Measurements from ENCODE around the gene EML6. TPM values are rescaled to one million over a fixed set of nuclear protein-coding genes. Genes with fewer than 3 reads are reported as not detected.

Gene EML6
- total RNA-seq, 1 experiment from 2014 or later, result 15.7 TPM

GRCh38 chr2:54853616-54854310, 130.3 kb downstream of the EML6 start:
- Histone ChIP-seq H3K4me2 (ENCODE audit: low read length) (no peak overlapping the region), H3K9me3 (ENCODE audit: low read length) (no peaks in the 10 kb centered on the region), H3K27me3 (ENCODE audit: low read length) (no peaks in the 10 kb centered on the region), H3K36me3 (ENCODE audit: low read depth, low read length) (no peaks in the 10 kb centered on the region), H3K4me1 (ENCODE audit: insufficient read depth, low read length) (peaks cover 10% of the 10 kb centered on the region; the same call in 1 of the 2 replicates), H3K79me2 (ENCODE audit: low read length) (no peaks in the 10 kb centered on the region), H3F3A (ENCODE audit: low read length, unreplicated experiment) (no peaks in the 10 kb centered on the region), H4K20me1 (ENCODE audit: low read length) (no peaks in the 10 kb centered on the region), H3K9ac (ENCODE audit: low read length) (no peak overlapping the region), H3K9me2 (replicated peaks; ENCODE audit: low read length) (no peaks in the 10 kb centered on the region), H3K27ac (ENCODE audit: low read length) (no peak overlapping the region), H2AFZ (ENCODE audit: low read length) (no peak overlapping the region), H3K4me3 (ENCODE audit: low read length) (no peak overlapping the region)
- DNase-seq, result no peak
- no peak for ATAC-seq
- ChIA-PET POLR2A (ENCODE audit: unreplicated experiment) (interaction anchor here (0.6 kb wide), 1 partner anchor 8 kb away, joined by 3 read pairs; no protein-coding TSS in a partner anchor), CTCF (no interaction called here)
- no peak for TF ChIP-seq CTCF (conservative IDR thresholded peaks at IDR 0.05; ENCODE audit: low read depth, low read length)
- no peak for TF ChIP-seq EZH2phosphoT487 (IDR thresholded peaks at IDR 0.05; ENCODE audit: borderline replicate concordance, low read length)
- no peak for TF ChIP-seq EZH2 (IDR thresholded peaks at IDR 0.05; ENCODE audit: low read length, unreplicated experiment)
- intact Hi-C loops (cut with micrococcal nuclease), result no loop called here
- no TSS peak for BruUV-seq (replicated peaks)

DNA sequence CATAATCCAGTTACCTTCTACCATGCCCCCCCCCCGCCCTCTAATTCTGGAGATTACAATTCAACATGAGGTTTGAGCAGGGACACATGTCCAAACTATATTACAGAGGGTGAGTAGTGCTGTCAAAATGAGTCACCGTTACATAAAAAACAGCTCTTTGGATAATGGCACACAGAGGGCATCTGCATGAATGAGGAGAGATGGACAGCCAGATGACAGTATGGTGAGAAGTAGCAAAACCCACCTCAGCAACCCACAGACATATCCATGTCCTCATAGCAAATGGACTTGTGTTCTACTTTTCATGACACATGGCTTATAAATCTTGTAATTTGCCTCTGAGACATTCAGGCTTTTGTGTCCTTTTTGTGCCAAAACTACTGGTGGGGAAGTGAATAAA, 132.0 kb downstream of the EML6 start:
- intact Hi-C loops (cut with micrococcal nuclease), result no loop called here
- DNase-seq, result peak; percentile 48
- peak; percentile 79 for ATAC-seq
- Histone ChIP-seq H3K9me2 (replicated peaks; ENCODE audit: low read length) (no peaks in the 10 kb centered on the region), H3K27me3 (ENCODE audit: low read length) (no peaks in the 10 kb centered on the region), H3K9me3 (ENCODE audit: low read length) (no peaks in the 10 kb centered on the region), H3F3A (ENCODE audit: low read length, unreplicated experiment) (no peaks in the 10 kb centered on the region), H3K4me1 (ENCODE audit: insufficient read depth, low read length) (peaks cover 10% of the 10 kb centered on the region; the same call in 1 of the 2 replicates), H3K4me3 (ENCODE audit: low read length) (no peak overlapping the region), H3K79me2 (ENCODE audit: low read length) (no peaks in the 10 kb centered on the region), H3K27ac (ENCODE audit: low read length) (peak overlapping the region; percentile 34; the same call in 1 of the 2 replicates), H3K9ac (ENCODE audit: low read length) (no peak overlapping the region), H2AFZ (ENCODE audit: low read length) (no peak overlapping the region), H4K20me1 (ENCODE audit: low read length) (no peaks in the 10 kb centered on the region), H3K4me2 (ENCODE audit: low read length) (no peak overlapping the region), H3K36me3 (ENCODE audit: low read depth, low read length) (no peaks in the 10 kb centered on the region)
- BruUV-seq (replicated peaks), result no TSS peak
- TF ChIP-seq EZH2phosphoT487 (IDR thresholded peaks at IDR 0.05; ENCODE audit: borderline replicate concordance, low read length) (no peak), CTCF (conservative IDR thresholded peaks at IDR 0.05; ENCODE audit: low read depth, low read length) (no peak), EZH2 (IDR thresholded peaks at IDR 0.05; ENCODE audit: low read length, unreplicated experiment) (no peak)
- CTCF ChIA-PET, result no interaction called here
- POLR2A ChIA-PET (ENCODE audit: unreplicated experiment), result interaction anchor here (0.5 kb wide), 1 partner anchor 318 kb away, joined by 3 read pairs; no protein-coding TSS in a partner anchor

DNA sequence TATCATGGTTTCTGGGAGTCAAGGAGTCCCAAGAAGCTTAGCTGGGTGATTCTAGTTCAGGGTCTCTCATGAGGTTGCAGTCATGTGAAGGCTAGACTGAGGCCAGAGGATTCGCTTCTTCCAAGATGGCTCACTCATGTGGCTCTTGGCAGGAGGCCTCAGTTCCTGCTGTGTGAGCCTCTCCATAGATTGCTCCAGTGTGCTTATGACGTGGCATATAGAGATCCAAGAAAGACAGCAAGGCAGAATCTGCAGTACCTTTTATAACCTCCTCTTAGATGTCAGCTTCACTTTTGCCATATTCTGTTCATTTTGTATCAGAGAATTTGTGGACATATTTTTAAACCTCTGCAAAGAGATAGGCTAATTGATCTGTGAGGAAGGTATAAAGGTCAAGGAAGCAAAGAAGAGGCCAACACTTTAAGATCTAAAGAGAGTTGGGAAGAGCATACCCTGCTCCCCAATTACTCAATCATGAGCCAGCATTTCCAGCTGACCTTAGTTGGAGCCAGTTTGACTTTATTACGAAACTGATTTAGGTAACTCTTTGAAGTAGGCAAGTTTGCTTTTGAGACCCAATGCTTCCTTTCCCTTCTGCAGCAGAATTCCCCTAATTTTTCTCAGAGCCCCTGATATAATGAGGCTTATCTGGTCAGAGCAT, 134.7 kb downstream of the EML6 start:
- Histone ChIP-seq H3F3A (ENCODE audit: low read length, unreplicated experiment) (no peaks in the 10 kb centered on the region), H3K27ac (ENCODE audit: low read length) (no peak overlapping the region), H3K9ac (ENCODE audit: low read length) (no peak overlapping the region), H3K4me3 (ENCODE audit: low read length) (no peak overlapping the region), H3K9me2 (replicated peaks; ENCODE audit: low read length) (no peaks in the 10 kb centered on the region), H3K36me3 (ENCODE audit: low read depth, low read length) (no peaks in the 10 kb centered on the region), H3K79me2 (ENCODE audit: low read length) (no peaks in the 10 kb centered on the region), H3K4me2 (ENCODE audit: low read length) (no peak overlapping the region), H3K4me1 (ENCODE audit: insufficient read depth, low read length) (peaks cover 10% of the 10 kb centered on the region; the same call in 1 of the 2 replicates), H3K9me3 (ENCODE audit: low read length) (no peaks in the 10 kb centered on the region), H4K20me1 (ENCODE audit: low read length) (no peaks in the 10 kb centered on the region), H2AFZ (ENCODE audit: low read length) (no peak overlapping the region), H3K27me3 (ENCODE audit: low read length) (no peaks in the 10 kb centered on the region)
- intact Hi-C loops (cut with micrococcal nuclease), result no loop called here
- TF ChIP-seq CTCF (conservative IDR thresholded peaks at IDR 0.05; ENCODE audit: low read depth, low read length), result no peak
- TF ChIP-seq EZH2 (IDR thresholded peaks at IDR 0.05; ENCODE audit: low read length, unreplicated experiment), result no peak
- TF ChIP-seq EZH2phosphoT487 (IDR thresholded peaks at IDR 0.05; ENCODE audit: borderline replicate concordance, low read length), result no peak
- ChIA-PET POLR2A (ENCODE audit: unreplicated experiment) (no interaction called here), CTCF (no interaction called here)
- no TSS peak for BruUV-seq (replicated peaks)
- DNase-seq (no peak), ATAC-seq (no peak)
